Kidney epithelial cell (primary cell): Measurements from ENCODE around the gene C7orf33. TPM values are rescaled to one million over a fixed set of nuclear protein-coding genes. Genes with fewer than 3 reads are reported as not detected.
"Not testable (repeated sequence)": the region's sequence is repeated elsewhere in the genome, so short reads cannot be mapped to it uniquely, and the experiment has no call there.

Experiments used
- DNase-seq: peaks from one replicate; pipeline ENCODE4 v3.0.0-alpha.2; 2010; ENCODE audit warnings: low read depth
- H3K27me3 ChIP-seq: 2 replicates; pipeline ENCODE4 v1.6.0; 2011; ENCODE audit warnings: low read length; ENCODE audit not compliant: control insufficient read depth, insufficient read depth
- H3K36me3 ChIP-seq: 2 replicates; pipeline ENCODE4 v1.5.1; 2011; ENCODE audit warnings: low read length; ENCODE audit not compliant: control insufficient read depth, insufficient read depth
- H3K4me3 ChIP-seq: 2 replicates; pipeline ENCODE4 v1.5.1; 2011; ENCODE audit warnings: low read depth, mild to moderate bottlenecking, control low read depth, low read length
- total RNA-seq: library from RNA; depleted of rRNA; stranded (reverse); fragments of >200 nt; gene quantifications from 2 replicates; pipeline ENCODE4 v1.2.3, GENCODE V29; 2015
- TF ChIP-seq, protein P1 (sequence below): IDR thresholded peaks from 2 replicates; pipeline ENCODE4 v1.5.1; 2011; ENCODE audit warnings: mild to moderate bottlenecking, moderate library complexity, low read length, control low read depth, inconsistent platforms; ENCODE audit not compliant: insufficient read depth, poor library complexity, severe bottlenecking

Gene C7orf33
- total RNA-seq, 1 donor from 2014 or later, result not detected

DNA sequence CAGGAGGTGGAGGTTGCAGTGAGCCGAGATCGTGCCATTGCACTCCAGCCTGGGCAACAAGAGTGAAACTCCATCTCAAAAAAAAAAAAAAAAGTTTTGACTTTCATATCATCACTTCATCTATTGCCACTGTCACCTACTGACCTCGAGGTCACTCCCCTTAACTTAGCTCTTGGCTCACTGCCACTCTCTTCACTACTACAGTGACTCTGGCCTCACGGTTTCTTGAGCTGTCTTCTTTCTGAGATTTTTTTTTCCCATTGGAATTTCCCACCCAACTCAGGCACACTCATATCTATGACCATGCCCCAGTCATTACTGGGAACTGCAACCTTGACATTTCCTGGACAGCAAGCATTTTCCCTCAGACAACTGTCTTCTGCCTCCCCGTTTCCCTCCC is 42.6 kb upstream of the C7orf33 start:
- Histone ChIP-seq H3K27me3 (no peaks in the 10 kb centered on the region), H3K4me3 (no peak overlapping the region), H3K36me3 (no peaks in the 10 kb centered on the region)
- TF ChIP-seq, protein P1, sequence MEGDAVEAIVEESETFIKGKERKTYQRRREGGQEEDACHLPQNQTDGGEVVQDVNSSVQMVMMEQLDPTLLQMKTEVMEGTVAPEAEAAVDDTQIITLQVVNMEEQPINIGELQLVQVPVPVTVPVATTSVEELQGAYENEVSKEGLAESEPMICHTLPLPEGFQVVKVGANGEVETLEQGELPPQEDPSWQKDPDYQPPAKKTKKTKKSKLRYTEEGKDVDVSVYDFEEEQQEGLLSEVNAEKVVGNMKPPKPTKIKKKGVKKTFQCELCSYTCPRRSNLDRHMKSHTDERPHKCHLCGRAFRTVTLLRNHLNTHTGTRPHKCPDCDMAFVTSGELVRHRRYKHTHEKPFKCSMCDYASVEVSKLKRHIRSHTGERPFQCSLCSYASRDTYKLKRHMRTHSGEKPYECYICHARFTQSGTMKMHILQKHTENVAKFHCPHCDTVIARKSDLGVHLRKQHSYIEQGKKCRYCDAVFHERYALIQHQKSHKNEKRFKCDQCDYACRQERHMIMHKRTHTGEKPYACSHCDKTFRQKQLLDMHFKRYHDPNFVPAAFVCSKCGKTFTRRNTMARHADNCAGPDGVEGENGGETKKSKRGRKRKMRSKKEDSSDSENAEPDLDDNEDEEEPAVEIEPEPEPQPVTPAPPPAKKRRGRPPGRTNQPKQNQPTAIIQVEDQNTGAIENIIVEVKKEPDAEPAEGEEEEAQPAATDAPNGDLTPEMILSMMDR, result no peak
- no peak for DNase-seq

DNA sequence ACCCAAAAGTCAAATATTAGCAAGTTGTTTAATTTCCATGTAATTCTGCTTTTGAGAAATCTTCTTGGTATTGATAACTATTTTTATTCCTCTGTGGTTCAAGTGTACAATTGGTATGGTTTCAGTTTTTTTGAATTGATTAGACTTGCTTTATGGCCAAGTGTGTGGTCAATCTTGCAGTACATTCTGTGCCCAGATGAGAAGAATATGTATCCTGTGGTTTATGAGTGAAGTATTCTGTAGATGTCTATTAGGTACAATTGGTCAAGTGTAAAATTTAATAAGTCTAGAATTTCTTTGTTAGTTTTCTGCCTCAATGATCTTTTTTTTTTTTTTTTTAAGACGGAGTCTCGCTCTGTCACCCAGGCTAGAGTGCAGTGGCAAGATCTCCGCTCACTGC is 36.6 kb upstream of the C7orf33 start:
- DNase-seq, result no peak
- H3K36me3 ChIP-seq, result no peaks in the 10 kb centered on the region
- H3K27me3 ChIP-seq, result no peaks in the 10 kb centered on the region
- H3K4me3 ChIP-seq, result no peak overlapping the region
- TF ChIP-seq, protein P1, result no peak

DNA sequence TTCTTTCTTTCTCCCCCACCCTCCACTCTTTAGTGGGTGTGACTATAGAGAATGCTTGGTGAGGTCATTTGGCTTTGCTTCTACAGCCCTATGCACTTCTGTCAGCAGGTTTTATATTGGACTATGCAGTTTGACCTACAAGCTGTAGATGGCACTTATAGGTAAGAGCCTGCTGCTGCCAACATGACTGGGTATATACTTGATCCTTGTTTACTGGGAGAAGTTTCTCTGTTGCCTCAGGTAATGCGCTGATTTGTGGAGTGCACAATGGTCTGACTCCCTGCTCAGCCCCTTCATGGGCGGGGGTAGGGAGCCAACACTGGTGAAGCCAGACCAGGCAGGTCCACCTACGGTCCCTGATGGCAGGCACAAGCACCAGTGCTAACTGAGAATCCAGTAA is 33.7 kb upstream of the C7orf33 start:
- Histone ChIP-seq H3K4me3 (no peak overlapping the region), H3K27me3 (no peaks in the 10 kb centered on the region), H3K36me3 (no peaks in the 10 kb centered on the region)
- TF ChIP-seq, protein P1, result no peak
- DNase-seq, result no peak

DNA sequence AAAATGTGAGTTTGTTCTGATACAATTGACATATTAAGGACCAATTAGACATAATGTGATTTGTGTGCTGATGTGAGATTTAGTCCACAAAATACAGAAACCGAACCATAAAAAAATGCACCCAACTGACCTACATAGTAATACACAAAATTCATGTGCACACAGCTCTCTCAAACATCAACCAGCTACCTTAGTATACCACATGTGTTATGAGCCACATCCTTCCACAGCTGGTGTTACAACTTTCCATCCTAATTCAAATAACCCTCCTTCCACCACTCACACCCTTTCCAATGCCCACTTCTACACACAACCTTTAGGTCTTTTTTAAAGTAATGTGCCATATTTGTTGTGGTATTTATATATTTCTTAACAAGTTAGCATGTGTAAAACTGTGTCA is 31.7 kb upstream of the C7orf33 start:
- TF ChIP-seq, protein P1, result no peak
- no peak overlapping the region for H3K4me3 ChIP-seq
- H3K36me3 ChIP-seq, result no peaks in the 10 kb centered on the region
- H3K27me3 ChIP-seq, result no peaks in the 10 kb centered on the region
- DNase-seq, result no peak

DNA sequence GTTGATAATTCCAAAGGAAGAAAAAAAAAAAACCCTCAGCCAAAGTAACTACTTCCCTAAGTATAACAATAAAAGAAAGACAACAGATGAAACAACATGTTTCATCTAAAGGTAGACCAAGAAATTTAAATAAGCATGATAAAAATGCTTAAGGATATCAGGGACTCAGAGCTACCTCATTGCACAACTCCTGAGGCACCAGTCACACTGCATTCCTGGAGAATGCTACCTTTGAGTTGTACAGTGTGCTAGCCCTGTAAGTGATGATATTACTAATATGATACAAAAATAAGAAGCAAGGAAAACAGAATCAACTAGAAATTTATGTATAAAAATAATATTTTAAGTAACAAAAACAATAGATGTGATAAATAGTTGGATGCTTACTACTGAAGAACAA is 29.5 kb upstream of the C7orf33 start:
- Histone ChIP-seq H3K27me3 (no peaks in the 10 kb centered on the region), H3K4me3 (no peak overlapping the region), H3K36me3 (no peaks in the 10 kb centered on the region)
- TF ChIP-seq, protein P1, result no peak
- DNase-seq, result no peak

DNA sequence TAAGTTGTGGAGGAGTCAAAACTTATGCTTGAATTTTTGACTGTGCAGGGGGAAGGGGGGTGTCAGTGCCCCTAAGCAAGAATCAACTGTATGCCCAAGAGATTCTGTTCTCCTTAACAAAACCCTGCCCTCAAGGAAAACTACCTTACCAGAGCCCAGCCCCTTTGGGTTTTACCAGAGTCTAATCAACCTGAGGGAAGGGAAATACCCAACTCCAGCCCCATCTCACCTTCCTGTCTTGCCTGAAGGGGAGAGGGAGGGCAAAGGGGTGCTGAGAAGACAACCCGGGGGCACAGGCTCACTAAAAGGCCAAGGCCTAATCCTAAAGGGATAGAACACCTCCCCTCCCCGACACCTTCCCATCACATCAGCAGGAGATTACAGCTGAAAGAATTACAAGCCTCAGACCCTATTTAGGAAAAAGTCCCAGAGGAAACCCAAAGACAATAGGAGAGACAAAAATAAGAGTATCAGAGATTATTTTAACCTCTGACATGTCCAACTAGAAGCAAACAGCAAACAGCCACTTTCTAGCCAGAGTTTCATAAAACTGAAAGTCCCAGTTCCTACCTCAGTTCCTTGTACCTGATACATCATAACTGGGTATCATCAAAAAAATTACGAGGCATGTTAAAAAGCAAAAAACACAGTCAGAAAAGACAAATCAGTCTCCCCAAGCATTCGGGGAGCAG is 26.8 kb upstream of the C7orf33 start:
- H3K27me3 ChIP-seq, result no peaks in the 10 kb centered on the region
- no peak overlapping the region for H3K4me3 ChIP-seq
- TF ChIP-seq, protein P1, result no peak
- H3K36me3 ChIP-seq, result no peaks in the 10 kb centered on the region
- no peak for DNase-seq

DNA sequence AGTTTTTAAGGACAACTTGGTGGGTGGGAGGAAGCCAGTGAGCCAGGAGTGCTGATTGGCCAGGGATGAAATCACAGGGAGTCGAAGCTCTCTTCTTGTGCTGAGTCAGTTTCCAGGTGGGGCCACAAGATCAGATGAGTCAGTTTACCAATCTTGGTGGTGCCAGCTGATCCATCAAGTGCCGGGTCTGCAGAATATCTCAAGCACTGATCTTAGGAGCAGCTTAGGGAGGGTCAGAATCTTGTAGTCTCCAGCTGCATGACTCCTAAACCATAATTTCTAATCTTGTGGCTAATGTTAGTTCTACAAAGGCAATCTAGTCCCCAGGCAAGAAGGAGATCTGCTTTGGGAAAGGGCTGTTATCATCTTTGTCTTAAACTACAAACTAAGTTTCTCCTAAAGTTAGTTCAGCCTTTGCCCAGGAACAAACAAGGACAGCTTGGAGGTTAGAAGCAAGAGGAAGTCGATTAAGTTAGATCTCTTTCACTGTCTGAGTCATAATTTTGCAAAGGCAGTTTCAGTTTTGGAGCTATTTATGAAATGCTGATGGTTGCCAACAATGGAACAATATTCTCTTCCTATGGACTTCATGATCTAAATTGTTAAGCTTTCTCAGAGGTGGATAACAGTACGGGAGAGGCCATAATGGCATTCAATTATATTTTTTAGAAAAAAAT is 26.2 kb upstream of the C7orf33 start:
- not testable (repeated sequence) for DNase-seq, H3K4me3 ChIP-seq, H3K27me3 ChIP-seq, H3K36me3 ChIP-seq
